ENCODE measurements around the gene UBE2L3.

The UBE2L3 gene

GRCh38 chr22:21650823-21651520, 83.5 kb downstream of the UBE2L3 start:
- peak in 1 of 2 experiments; percentile 17 for DNase-seq

- DNase-seq = no peak
Measured at GRCh38 chr22:21651521-21652009, 84.1 kb downstream of the UBE2L3 start.

- DNase-seq = peak; percentile 60 to 91
Measured at GRCh38 chr22:21652010-21652546, 84.6 kb downstream of the UBE2L3 start.

- DNase-seq = no peak
Measured at GRCh38 chr22:21652547-21653545, 85.3 kb downstream of the UBE2L3 start.

GRCh38 chr22:21657020-21657359, 89.5 kb downstream of the UBE2L3 start:
- no peak for DNase-seq

- DNase-seq = peak; percentile 51 to 89
Measured at GRCh38 chr22:21657360-21658032, 90.0 kb downstream of the UBE2L3 start.

- DNase-seq = no peak
Measured at GRCh38 chr22:21659864-21660525, 92.5 kb downstream of the UBE2L3 start.

- no peak for DNase-seq
Measured at GRCh38 chr22:21660904-21661303, 93.4 kb downstream of the UBE2L3 start.

GRCh38 chr22:21661991-21662390, 94.5 kb downstream of the UBE2L3 start:
- no peak for DNase-seq

- no peak for DNase-seq
Measured at GRCh38 chr22:21663738-21664137, 96.2 kb downstream of the UBE2L3 start.

GRCh38 chr22:21665047-21665851, 97.7 kb downstream of the UBE2L3 start:
- no peak for DNase-seq

GRCh38 chr22:21666786-21667185, 99.3 kb downstream of the UBE2L3 start:
- DNase-seq = no peak

- DNase-seq = peak in 1 of 2 experiments; percentile 33
Measured at GRCh38 chr22:21669026-21669425, 101.5 kb downstream of the UBE2L3 start.

- no peak for DNase-seq
Measured at GRCh38 chr22:21672107-21672629, 104.7 kb downstream of the UBE2L3 start.
